Heart left ventricle (tissue), 13 donors: ENCODE data around the gene GCH1.

Experiments
- CTCF ChIP-seq, 12 donors: fragments of 200-600 bp; sonication (generic) in 4 of 12; IDR thresholded peaks; one replicate each; pipeline versions ENCODE4 v1.5.0 to v1.8.0; 2018 to 2022; ENCODE audit warnings: antibody characterized with exemption in 12 of 12, mild to moderate bottlenecking in 5 of 12
- POLR2A ChIP-seq, 2 donors: fragments of 450-650 bp; IDR thresholded peaks; one replicate each; pipeline ENCODE4 v1.6.1; 2017; ENCODE audit warnings: antibody characterized with exemption in 2 of 2, mild to moderate bottlenecking in 2 of 2, moderate library complexity in 2 of 2
- donor health status: ischemic (EF 13 %, LVEDD 7.1; RV severe dilation, severe dysfunction).
- donor health status: DM: no; HTN: yes; CAD: no.
- donor health status: DM: no; HTN: no; CAD: no.
- donor health status: ischemic (EF 25% LVEDD 6.9; RV normal size, moderate dysfunction).
- donor health status: ischemic (EF 25% LVEDD 5.7; RV mildly dilated, moderate dysfunction).
- donor health status: ischemic (EF 35%, LVEDD 5.7; RV mildly dilated, moderate dysfunction).
- donor health status: nonischemic (EF 11% LVEDD 7.7; RV severe dilation, severe dysfunction).
- donor health status: DM: yes; HTN: yes; CAD: no.
- donor health status: PGD.
- donor health status: ischemic (EF 29% LVEDD 5.4; RV normal size, mild dysfunction).
- donor health status: nonischemic (EF 23%, LVEDD 6.1; RV moderate dilation, normal function).

GRCh38 chr14:54899573-54899972 is 3.1 kb downstream of the GCH1 start:
- TF ChIP-seq POLR2A (IDR thresholded peaks at IDR 0.05) = no peak
- no peak for TF ChIP-seq CTCF (IDR thresholded peaks at IDR 0.05)
